Astrocyte (in vitro differentiated cells and primary cell): ENCODE data around the gene AFF2. TPM values are rescaled to one million over a fixed set of nuclear protein-coding genes. Genes with fewer than 3 reads are reported as not detected.

Source experiments
- DNase-seq: peaks from one replicate; pipeline ENCODE4 v3.0.0-alpha.2; 2010; ENCODE audit warnings: low read depth
- FAIRE-seq: peaks from 2 replicates; lab custom pipeline; 2011; peaks lifted over from hg19 to GRCh38; lab: Jason Lieb, UNC
- H2AFZ ChIP-seq: 2 replicates; pipeline ENCODE4 v1.6.0; 2012; ENCODE audit warnings: low read depth, low read length, inconsistent platforms
- H3K27ac ChIP-seq: 2 replicates; pipeline ENCODE4 v1.5.1; 2011; ENCODE audit warnings: low read depth, low read length, inconsistent platforms
- H3K27me3 ChIP-seq: 2 replicates; pipeline ENCODE4 v1.6.0; 2011; ENCODE audit warnings: low read length, inconsistent platforms; ENCODE audit not compliant: insufficient read depth
- H3K36me3 ChIP-seq: 2 replicates; pipeline ENCODE4 v1.5.1; 2011; ENCODE audit warnings: low read length, inconsistent platforms; ENCODE audit not compliant: insufficient read depth
- H3K4me1 ChIP-seq: 2 replicates; pipeline ENCODE4 v1.5.1; 2011; ENCODE audit warnings: low read length, inconsistent platforms; ENCODE audit not compliant: insufficient read depth
- H3K4me2 ChIP-seq: 2 replicates; pipeline ENCODE4 v1.6.0; 2012; ENCODE audit warnings: low read length, inconsistent platforms
- H3K4me3 ChIP-seq: 2 replicates; pipeline ENCODE4 v1.5.1; 2011; ENCODE audit warnings: low read depth, mild to moderate bottlenecking, low read length, inconsistent platforms; ENCODE audit not compliant: insufficient read depth
- H3K79me2 ChIP-seq: 2 replicates; pipeline ENCODE4 v1.6.0; 2012; ENCODE audit warnings: mild to moderate bottlenecking, low read length, inconsistent platforms; ENCODE audit not compliant: insufficient read depth
- H3K9ac ChIP-seq: 2 replicates; pipeline ENCODE4 v1.6.0; 2012; ENCODE audit warnings: mild to moderate bottlenecking, low read length, inconsistent platforms
- H3K9me3 ChIP-seq: 2 replicates; pipeline ENCODE4 v1.5.1; 2012; ENCODE audit warnings: low read depth, mild to moderate bottlenecking, low read length, inconsistent platforms; ENCODE audit not compliant: insufficient read depth
- H4K20me1 ChIP-seq: 2 replicates; pipeline ENCODE4 v1.6.0; 2012; ENCODE audit warnings: low read length, inconsistent platforms; ENCODE audit not compliant: insufficient read depth
- H3K27ac Mint-ChIP-seq: one replicate; pipeline ENCODE4 v1.8.0; 2021; ENCODE audit warnings: mild to moderate bottlenecking, mixed read lengths; ENCODE audit not compliant: unreplicated experiment
- H3K27me3 Mint-ChIP-seq: one replicate; pipeline ENCODE4 v1.8.0; 2021; ENCODE audit warnings: low read depth, mixed read lengths; ENCODE audit not compliant: unreplicated experiment
- H3K36me3 Mint-ChIP-seq: one replicate; pipeline ENCODE4 v1.8.0; 2021; ENCODE audit warnings: low read depth, mixed read lengths; ENCODE audit not compliant: unreplicated experiment
- H3K4me1 Mint-ChIP-seq: one replicate; pipeline ENCODE4 v1.8.0; 2021; ENCODE audit warnings: low read depth, mixed read lengths; ENCODE audit not compliant: unreplicated experiment
- H3K4me3 Mint-ChIP-seq: one replicate; pipeline ENCODE4 v1.8.0; 2021; ENCODE audit warnings: mild to moderate bottlenecking, moderate library complexity, mixed read lengths; ENCODE audit not compliant: unreplicated experiment
- H3K9me3 Mint-ChIP-seq: one replicate; pipeline ENCODE4 v1.8.0; 2021; ENCODE audit warnings: mild to moderate bottlenecking, mixed read lengths; ENCODE audit not compliant: unreplicated experiment
- EZH2 ChIP-seq: IDR thresholded peaks from 2 replicates; pipeline ENCODE4 v1.6.1; 2012; ENCODE audit warnings: mild to moderate bottlenecking, low read length, inconsistent platforms; ENCODE audit not compliant: insufficient read depth
- total RNA-seq: library from RNA; stranded (reverse); gene quantifications from 2 replicates; pipeline ENCODE4 v1.2.1, GENCODE V29; 2021
- TF ChIP-seq, protein P1 (sequence below): IDR thresholded peaks from 2 replicates; pipeline ENCODE4 v1.5.1; 2011; ENCODE audit warnings: low read depth, mild to moderate bottlenecking, inconsistent platforms, low read length, moderate library complexity; ENCODE audit not compliant: insufficient read depth

AFF2 gene
- total RNA-seq, 1 donor from 2014 or later = 8.3 TPM

- H3K27me3 ChIP-seq = no peaks in the 10 kb centered on the region
- H3K4me3 ChIP-seq = no peak overlapping the region
- H3K79me2 ChIP-seq = no peaks in the 10 kb centered on the region
- TF ChIP-seq, protein P1, sequence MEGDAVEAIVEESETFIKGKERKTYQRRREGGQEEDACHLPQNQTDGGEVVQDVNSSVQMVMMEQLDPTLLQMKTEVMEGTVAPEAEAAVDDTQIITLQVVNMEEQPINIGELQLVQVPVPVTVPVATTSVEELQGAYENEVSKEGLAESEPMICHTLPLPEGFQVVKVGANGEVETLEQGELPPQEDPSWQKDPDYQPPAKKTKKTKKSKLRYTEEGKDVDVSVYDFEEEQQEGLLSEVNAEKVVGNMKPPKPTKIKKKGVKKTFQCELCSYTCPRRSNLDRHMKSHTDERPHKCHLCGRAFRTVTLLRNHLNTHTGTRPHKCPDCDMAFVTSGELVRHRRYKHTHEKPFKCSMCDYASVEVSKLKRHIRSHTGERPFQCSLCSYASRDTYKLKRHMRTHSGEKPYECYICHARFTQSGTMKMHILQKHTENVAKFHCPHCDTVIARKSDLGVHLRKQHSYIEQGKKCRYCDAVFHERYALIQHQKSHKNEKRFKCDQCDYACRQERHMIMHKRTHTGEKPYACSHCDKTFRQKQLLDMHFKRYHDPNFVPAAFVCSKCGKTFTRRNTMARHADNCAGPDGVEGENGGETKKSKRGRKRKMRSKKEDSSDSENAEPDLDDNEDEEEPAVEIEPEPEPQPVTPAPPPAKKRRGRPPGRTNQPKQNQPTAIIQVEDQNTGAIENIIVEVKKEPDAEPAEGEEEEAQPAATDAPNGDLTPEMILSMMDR = no peak
- TF ChIP-seq EZH2 = no peak
- no peak overlapping the region for H3K27ac Mint-ChIP-seq
- H3K9ac ChIP-seq = no peak overlapping the region
- no peak overlapping the region for H2AFZ ChIP-seq
- H3K4me1 ChIP-seq = no peaks in the 10 kb centered on the region
- no peak overlapping the region for H3K4me2 ChIP-seq
- H3K27me3 Mint-ChIP-seq = no peaks in the 10 kb centered on the region
- no peak overlapping the region for H3K27ac ChIP-seq
- FAIRE-seq (no peak), DNase-seq (no peak)
- H4K20me1 ChIP-seq = no peaks in the 10 kb centered on the region
- H3K4me1 Mint-ChIP-seq = peaks cover 18% of the 10 kb centered on the region
- H3K36me3 ChIP-seq = no peaks in the 10 kb centered on the region
- no peak overlapping the region for H3K4me3 Mint-ChIP-seq
- H3K9me3 Mint-ChIP-seq = no peaks in the 10 kb centered on the region
- no peaks in the 10 kb centered on the region for H3K36me3 Mint-ChIP-seq
- no peaks in the 10 kb centered on the region for H3K9me3 ChIP-seq
These were observed 501.9 kb downstream of the AFF2 start for GRCh38 chrX:149002320-149002719.

- Mint-ChIP-seq H3K9me3 (no peaks in the 10 kb centered on the region), H3K27ac (no peak overlapping the region), H3K4me3 (no peak overlapping the region), H3K4me1 (peaks cover 18% of the 10 kb centered on the region), H3K27me3 (no peaks in the 10 kb centered on the region), H3K36me3 (no peaks in the 10 kb centered on the region)
- H4K20me1 ChIP-seq = no peaks in the 10 kb centered on the region
- FAIRE-seq (peak; percentile 89), DNase-seq (peak; percentile 66)
- no peak overlapping the region for H2AFZ ChIP-seq
- no peaks in the 10 kb centered on the region for H3K4me1 ChIP-seq
- H3K4me2 ChIP-seq = peak overlapping the region; percentile 22
- H3K27me3 ChIP-seq = no peaks in the 10 kb centered on the region
- H3K79me2 ChIP-seq = no peaks in the 10 kb centered on the region
- TF ChIP-seq EZH2 = no peak
- TF ChIP-seq, protein P1 = no peak
- no peak overlapping the region for H3K27ac ChIP-seq
- no peaks in the 10 kb centered on the region for H3K9me3 ChIP-seq
- H3K36me3 ChIP-seq = no peaks in the 10 kb centered on the region
- H3K4me3 ChIP-seq = no peak overlapping the region
- H3K9ac ChIP-seq = no peak overlapping the region
These were observed 503.6 kb downstream of the AFF2 start for GRCh38 chrX:149003863-149004660.

DNA sequence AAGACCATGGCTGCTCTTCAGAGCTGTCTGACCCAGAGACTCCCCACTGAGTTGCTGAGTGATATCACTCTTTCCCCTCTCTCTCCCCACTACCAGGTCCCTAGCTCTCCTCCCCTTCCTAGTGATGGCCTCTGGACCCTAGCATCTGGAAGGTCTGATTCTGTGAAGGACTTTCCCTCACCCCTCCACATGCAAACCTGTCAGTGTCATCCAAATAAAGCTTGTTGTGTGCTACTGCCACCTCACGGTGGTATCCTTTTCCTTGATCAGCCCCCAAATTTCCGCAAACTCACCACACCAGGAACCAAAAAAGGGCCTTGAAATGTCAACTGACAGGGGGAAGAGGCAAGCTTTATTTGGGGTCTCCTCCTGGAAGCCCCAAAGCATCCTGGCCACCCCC is 504.5 kb downstream of the AFF2 start:
- Histone ChIP-seq H3K9me3 (no peaks in the 10 kb centered on the region), H4K20me1 (no peaks in the 10 kb centered on the region), H3K4me2 (no peak overlapping the region), H3K27ac (no peak overlapping the region), H3K79me2 (no peaks in the 10 kb centered on the region), H3K27me3 (no peaks in the 10 kb centered on the region), H3K4me1 (no peaks in the 10 kb centered on the region), H2AFZ (no peak overlapping the region), H3K4me3 (no peak overlapping the region), H3K36me3 (no peaks in the 10 kb centered on the region), H3K9ac (no peak overlapping the region)
- Mint-ChIP-seq H3K27ac (no peak overlapping the region), H3K27me3 (no peaks in the 10 kb centered on the region), H3K9me3 (no peaks in the 10 kb centered on the region), H3K4me1 (peaks cover 18% of the 10 kb centered on the region), H3K4me3 (no peak overlapping the region), H3K36me3 (no peaks in the 10 kb centered on the region)
- DNase-seq = no peak
- TF ChIP-seq EZH2 = no peak
- TF ChIP-seq, protein P1 = no peak
- peak; percentile 49 for FAIRE-seq
